Measurements from ENCODE around the gene DTNB.

Gene DTNB

GRCh38 chr2:25523060-25523459 is 150.3 kb downstream of the DTNB start:
- no peak for DNase-seq
- Histone ChIP-seq H3K27ac (no peak overlapping the region), H3K9me3 (ENCODE audit: severe bottlenecking) (no peaks in the 10 kb centered on the region)

GRCh38 chr2:25521665-25522387 is 151.6 kb downstream of the DTNB start:
- Histone ChIP-seq H3K4me3 (ENCODE audit: low read depth, low read length) (no peak overlapping the region), H3K27ac (no peak overlapping the region), H3K9me3 (ENCODE audit: severe bottlenecking) (no peaks in the 10 kb centered on the region), H3K27me3 (ENCODE audit: insufficient read depth, low read depth, severe bottlenecking) (no peaks in the 10 kb centered on the region), H3K36me3 (no peaks in the 10 kb centered on the region)
- DNase-seq: no peak
- TF ChIP-seq CTCF (IDR thresholded peaks at IDR 0.05; ENCODE audit: low read depth, low read length): peak; percentile 61

More at GRCh38 chr2:25523060-25523459, 150.3 kb downstream of the DTNB start:
- no peak for TF ChIP-seq CTCF (IDR thresholded peaks at IDR 0.05; ENCODE audit: low read depth, low read length)
- H3K36me3 ChIP-seq: no peaks in the 10 kb centered on the region
- H3K4me3 ChIP-seq (ENCODE audit: low read depth, low read length): no peak overlapping the region
- no peaks in the 10 kb centered on the region for H3K27me3 ChIP-seq (ENCODE audit: insufficient read depth, low read depth, severe bottlenecking)

- Histone ChIP-seq H3K27ac (no peak overlapping the region), H3K4me3 (ENCODE audit: low read depth, low read length) (no peak overlapping the region), H3K9me3 (ENCODE audit: severe bottlenecking) (no peaks in the 10 kb centered on the region), H3K27me3 (ENCODE audit: insufficient read depth, low read depth, severe bottlenecking) (no peaks in the 10 kb centered on the region), H3K36me3 (no peaks in the 10 kb centered on the region)
- TF ChIP-seq CTCF (IDR thresholded peaks at IDR 0.05; ENCODE audit: low read depth, low read length): no peak
- DNase-seq: no peak
These were observed 152.3 kb downstream of the DTNB start for GRCh38 chr2:25521126-25521525.

- no peak for DNase-seq
- H3K36me3 ChIP-seq: no peaks in the 10 kb centered on the region
- no peaks in the 10 kb centered on the region for H3K9me3 ChIP-seq (ENCODE audit: severe bottlenecking)
- no peak for TF ChIP-seq CTCF (IDR thresholded peaks at IDR 0.05; ENCODE audit: low read depth, low read length)
- no peak overlapping the region for H3K4me3 ChIP-seq (ENCODE audit: low read depth, low read length)
- H3K27ac ChIP-seq: no peak overlapping the region
- H3K27me3 ChIP-seq (ENCODE audit: insufficient read depth, low read depth, severe bottlenecking): no peaks in the 10 kb centered on the region
These were observed 155.7 kb downstream of the DTNB start for GRCh38 chr2:25517701-25518100.

- H3K27ac ChIP-seq: no peak overlapping the region
- no peak for TF ChIP-seq CTCF (IDR thresholded peaks at IDR 0.05; ENCODE audit: low read depth, low read length)
- H3K36me3 ChIP-seq: no peaks in the 10 kb centered on the region
- no peak for DNase-seq
- no peak overlapping the region for H3K4me3 ChIP-seq (ENCODE audit: low read depth, low read length)
- no peaks in the 10 kb centered on the region for H3K9me3 ChIP-seq (ENCODE audit: severe bottlenecking)
- no peaks in the 10 kb centered on the region for H3K27me3 ChIP-seq (ENCODE audit: insufficient read depth, low read depth, severe bottlenecking)
These were observed 159.2 kb downstream of the DTNB start for GRCh38 chr2:25514043-25514637.
